PFSK-1 (cell line): Measurements from ENCODE around the gene FAM98B.

ENCODE experiments used
- FOXP2 ChIP-seq: optimal IDR thresholded peaks from 2 replicates; pipeline ENCODE3; 2011; ENCODE audit warnings: borderline replicate concordance, control low read depth, inconsistent platforms; ENCODE audit not compliant: insufficient read depth; ENCODE audit errors: extremely low read length, extremely low read depth
- POLR2AphosphoS5 ChIP-seq: IDR thresholded peaks from 2 replicates; pipeline ENCODE4 v1.6.1; 2012; ENCODE audit warnings: low read depth, mild to moderate bottlenecking, control low read depth, low read length, moderate library complexity
- REST ChIP-seq, 2 experiments: IDR thresholded peaks; 2 replicates each; pipeline versions ENCODE4 v1.6.1 to v1.8.0; 2011 to 2012; ENCODE audit warnings: low read depth in 2 of 2, low read length in 2 of 2, control low read depth in 1 of 2, inconsistent platforms in 1 of 2, mild to moderate bottlenecking in 1 of 2, moderate library complexity in 1 of 2; ENCODE audit not compliant: insufficient read depth in 1 of 2
- SIN3A ChIP-seq: IDR thresholded peaks from 2 replicates; pipeline ENCODE4 v1.6.1; 2012; ENCODE audit warnings: mild to moderate bottlenecking, low read length, moderate library complexity, borderline replicate concordance; ENCODE audit not compliant: insufficient read depth
- TAF1 ChIP-seq: IDR thresholded peaks from 2 replicates; pipeline ENCODE4 v1.6.1; 2012; ENCODE audit warnings: low read length, control low read depth, borderline replicate concordance; ENCODE audit not compliant: insufficient read depth

- TF ChIP-seq REST (IDR thresholded peaks at IDR 0.05; ENCODE audit: insufficient read depth in 1 of 2, low read depth in 2 of 2, low read length in 2 of 2) (no peak), SIN3A (no peak), POLR2AphosphoS5 (no peak), TAF1 (no peak), FOXP2 (no peak)
Observed at GRCh38 chr15:38503496-38503895, 49.6 kb downstream of the FAM98B start.
